Peyer's patch (tissue), 4 donors: Measurements from ENCODE around the gene DROSHA. TPM values are rescaled to one million over a fixed set of nuclear protein-coding genes. Genes with fewer than 3 reads are reported as not detected.
A peak's percentile ranks its signal among the peaks of the same experiment; 100 is the strongest.

Experiments
- DNase-seq, 3 donors: peaks; one replicate each; pipeline ENCODE4 v3.0.0-alpha.2; 2017 to 2019
- H3K27ac ChIP-seq, 4 donors: fragments of 200-600 bp; sonication (generic); one replicate each; pipeline ENCODE4 v1.5.1; 2016 to 2019
- H3K27me3 ChIP-seq, 2 donors: fragments of 200-600 bp; sonication (generic); one replicate each; pipeline ENCODE4 v1.5.1; 2019
- H3K36me3 ChIP-seq, 3 donors: fragments of 200-600 bp; sonication (generic); one replicate each; pipeline ENCODE4 v1.5.1; 2016 to 2019
- H3K4me1 ChIP-seq, 4 donors: fragments of 200-600 bp; sonication (generic); one replicate each; pipeline ENCODE4 v1.5.1; 2016 to 2019
- H3K4me3 ChIP-seq, 4 donors: fragments of 200-600 bp; sonication (generic); 1 replicate in 3 of 4; 2 replicates in 1 of 4; pipeline ENCODE4 v1.5.1; 2016 to 2019; ENCODE audit warnings: mild to moderate bottlenecking in 1 of 4
- H3K9me3 ChIP-seq, 4 donors: fragments of 200-600 bp; sonication (generic); one replicate each; pipeline ENCODE4 v1.5.1; 2016 to 2019; ENCODE audit warnings: mild to moderate bottlenecking in 1 of 4
- CTCF ChIP-seq, 6 experiments: fragments of 450-650 bp in 4 of 6; fragments of 200-600 bp in 2 of 6; sonication (generic) in 1 of 6; IDR thresholded peaks; one replicate each; pipeline ENCODE4 v1.5.1; 2017 to 2019; ENCODE audit warnings: antibody characterized with exemption in 6 of 6, mild to moderate bottlenecking in 3 of 6, moderate library complexity in 1 of 6
- POLR2A ChIP-seq, 2 donors: fragments of 450-650 bp; IDR thresholded peaks; one replicate each; pipeline ENCODE4 v1.5.1; 2017; ENCODE audit warnings: antibody characterized with exemption in 2 of 2, mild to moderate bottlenecking in 2 of 2, moderate library complexity in 2 of 2
- total RNA-seq, 4 donors: library from RNA; depleted of rRNA; stranded (reverse); fragments of >200 nt; gene quantifications; one replicate each; pipeline ENCODE4 v1.1.0, GENCODE V29; 2016

Gene DROSHA
- 100 to 1,000 TPM in 1 of 4 donors, 10 to 100 TPM in 3; 41.9 to 142 (median 59.0) TPM for total RNA-seq

- Histone ChIP-seq H3K4me1 (peaks cover 0 to 27% (median 7%) of the 10 kb centered on the region in 4 donors), H3K4me3 (peak within 1 kb of the TSS; percentile 72 to 92 (median 79)), H3K36me3 (peaks cover 0 to 45% (median 0%) of the 10 kb centered on the region in 3 donors), H3K27ac (peak within 1 kb of the TSS; percentile 45 to 81 (median 78)), H3K27me3 (no peaks in the 10 kb centered on the region), H3K9me3 (no peaks in the 10 kb centered on the region)
- TF ChIP-seq CTCF (IDR thresholded peaks at IDR 0.05) (no peak), POLR2A (IDR thresholded peaks at IDR 0.05) (peak; percentile 60 to 68)
- DNase-seq, result peak; percentile 90 to 98 (median 96)
These were observed at the start of gene DROSHA, which contains the start of gene C5orf22 for GRCh38 chr5:31531888-31532547. Gene DROSHA (minus strand): TSS chr5:31532093. CDS start chr5:31529059, 3,034 bp downstream. Gene C5orf22 (plus strand): TSS chr5:31532301. CDS start chr5:31532393, 92 bp downstream.

- no peaks in the 10 kb centered on the region for H3K4me1 ChIP-seq
- no peak overlapping the region for H3K4me3 ChIP-seq
- DNase-seq, result no peak
- H3K9me3 ChIP-seq, result no peaks in the 10 kb centered on the region
- no peaks in the 10 kb centered on the region for H3K27me3 ChIP-seq
- no peak for TF ChIP-seq POLR2A (IDR thresholded peaks at IDR 0.05)
- H3K36me3 ChIP-seq, result no peaks in the 10 kb centered on the region
- no peak overlapping the region for H3K27ac ChIP-seq
These were observed 47.7 kb upstream of the DROSHA start for GRCh38 chr5:31579558-31579957.

- Histone ChIP-seq H3K4me1 (no peaks in the 10 kb centered on the region), H3K36me3 (no peaks in the 10 kb centered on the region), H3K4me3 (no peak overlapping the region), H3K27ac (no peak overlapping the region), H3K27me3 (no peaks in the 10 kb centered on the region), H3K9me3 (no peaks in the 10 kb centered on the region)
- DNase-seq, result no peak
- TF ChIP-seq CTCF (IDR thresholded peaks at IDR 0.05) (no peak), POLR2A (IDR thresholded peaks at IDR 0.05) (no peak)
These were observed 45.5 kb upstream of the DROSHA start for GRCh38 chr5:31577438-31577837.

GRCh38 chr5:31574772-31575171 is 42.9 kb upstream of the DROSHA start:
- Histone ChIP-seq H3K27ac (no peak overlapping the region), H3K36me3 (no peaks in the 10 kb centered on the region), H3K9me3 (no peaks in the 10 kb centered on the region), H3K4me1 (no peaks in the 10 kb centered on the region), H3K4me3 (no peak overlapping the region), H3K27me3 (no peaks in the 10 kb centered on the region)
- TF ChIP-seq CTCF (IDR thresholded peaks at IDR 0.05) (no peak), POLR2A (IDR thresholded peaks at IDR 0.05) (no peak)
- DNase-seq, result no peak

- H3K9me3 ChIP-seq, result no peaks in the 10 kb centered on the region
- H3K4me1 ChIP-seq, result no peaks in the 10 kb centered on the region
- TF ChIP-seq CTCF (IDR thresholded peaks at IDR 0.05), result no peak
- no peak for TF ChIP-seq POLR2A (IDR thresholded peaks at IDR 0.05)
- H3K27me3 ChIP-seq, result no peaks in the 10 kb centered on the region
- DNase-seq, result no peak
- H3K4me3 ChIP-seq, result no peak overlapping the region
- H3K36me3 ChIP-seq, result no peaks in the 10 kb centered on the region
- no peak overlapping the region for H3K27ac ChIP-seq
These were observed 41.7 kb upstream of the DROSHA start for GRCh38 chr5:31573494-31574142.

- no peak for DNase-seq
- Histone ChIP-seq H3K27ac (no peak overlapping the region), H3K36me3 (no peaks in the 10 kb centered on the region), H3K9me3 (peaks cover 0 to 7% (median 0%) of the 10 kb centered on the region in 4 donors), H3K27me3 (no peaks in the 10 kb centered on the region), H3K4me3 (no peak overlapping the region), H3K4me1 (no peaks in the 10 kb centered on the region)
- no peak for TF ChIP-seq POLR2A (IDR thresholded peaks at IDR 0.05)
- TF ChIP-seq CTCF (IDR thresholded peaks at IDR 0.05), result no peak
These were observed 37.2 kb upstream of the DROSHA start for GRCh38 chr5:31569068-31569467.
